Adipocyte (in vitro differentiated cells): ENCODE measurements around the gene ATF7.
"Not testable (repeated sequence)": the region's sequence is repeated elsewhere in the genome, so short reads cannot be mapped to it uniquely, and the experiment has no call there.

Experiments
- DNase-seq: peaks from one replicate; pipeline ENCODE4 v3.0.0-alpha.2; 2015; ENCODE audit warnings: low read depth
- H3K27me3 ChIP-seq: replicated peaks from 2 replicates; pipeline ENCODE4 v1.7.0; 2013; ENCODE audit warnings: mild to moderate bottlenecking, low read length, moderate library complexity; ENCODE audit not compliant: control insufficient read depth, insufficient read depth
- H3K36me3 ChIP-seq: 2 replicates; pipeline ENCODE4 v1.7.0; 2013; ENCODE audit warnings: low read length, mild to moderate bottlenecking, moderate library complexity; ENCODE audit not compliant: control insufficient read depth, insufficient read depth, severe bottlenecking
- H3K4me1 ChIP-seq: 2 replicates; pipeline ENCODE4 v1.7.0; 2013; ENCODE audit warnings: mild to moderate bottlenecking, low read length, moderate library complexity; ENCODE audit not compliant: control insufficient read depth, insufficient read depth
- H3K4me3 ChIP-seq: 2 replicates; pipeline ENCODE4 v1.7.0; 2013; ENCODE audit warnings: mild to moderate bottlenecking, low read length, moderate library complexity
- H3K9ac ChIP-seq: 2 replicates; pipeline ENCODE4 v1.7.0; 2013; ENCODE audit warnings: mild to moderate bottlenecking, low read length, moderate library complexity
- H3K9me3 ChIP-seq: 2 replicates; pipeline ENCODE4 v1.7.0; 2013; ENCODE audit warnings: mild to moderate bottlenecking, low read length, moderate library complexity; ENCODE audit not compliant: control insufficient read depth

The ATF7 gene

DNA sequence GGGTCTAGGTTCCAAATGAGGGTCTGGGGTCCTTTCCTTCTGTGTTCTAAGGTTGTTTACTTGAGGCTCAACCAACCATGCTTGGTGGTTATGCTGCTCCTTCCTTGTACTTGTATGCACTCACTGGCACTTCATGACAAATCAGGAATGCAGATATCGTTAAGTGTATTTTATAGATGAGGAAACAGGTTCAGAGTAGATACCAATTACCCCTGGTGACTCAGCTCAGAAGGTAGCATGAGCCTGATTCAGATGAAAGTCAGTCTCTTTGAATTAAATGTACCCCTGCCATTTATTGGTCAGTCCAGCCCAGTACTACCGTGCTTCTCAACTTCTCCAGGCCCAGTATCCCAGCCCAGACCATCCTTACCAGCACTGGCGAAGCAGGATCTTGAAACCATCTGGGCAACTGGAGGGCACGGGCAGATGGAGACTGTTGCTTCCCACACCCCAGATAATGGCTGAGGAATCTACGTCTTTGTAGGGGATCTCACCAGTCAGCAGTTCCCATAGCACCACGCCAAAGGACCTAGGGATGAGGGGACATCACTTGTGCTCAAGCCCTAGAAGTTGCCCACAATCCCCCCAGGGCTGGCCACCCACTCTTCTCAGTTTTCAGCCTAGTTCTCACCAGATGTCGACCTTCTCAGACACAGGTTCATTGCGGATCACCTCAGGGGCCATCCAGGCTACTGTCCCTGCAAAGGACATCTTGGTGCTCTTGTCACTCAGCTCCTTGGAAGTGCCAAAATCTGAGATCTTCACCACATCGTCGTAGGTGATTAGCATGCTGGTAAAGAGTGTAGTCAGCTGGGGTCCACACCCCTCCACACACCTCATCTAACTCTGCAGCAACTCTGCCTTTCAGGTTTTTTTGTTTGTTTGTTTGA, 141.3 kb downstream of the ATF7 start:
- no peak overlapping the region for H3K4me3 ChIP-seq
- no peaks in the 10 kb centered on the region for H3K27me3 ChIP-seq
- DNase-seq: no peak
- no peak overlapping the region for H3K9ac ChIP-seq
- peaks cover 15% of the 10 kb centered on the region for H3K4me1 ChIP-seq
- H3K36me3 ChIP-seq: peaks cover 43% of the 10 kb centered on the region
- no peaks in the 10 kb centered on the region for H3K9me3 ChIP-seq

DNA sequence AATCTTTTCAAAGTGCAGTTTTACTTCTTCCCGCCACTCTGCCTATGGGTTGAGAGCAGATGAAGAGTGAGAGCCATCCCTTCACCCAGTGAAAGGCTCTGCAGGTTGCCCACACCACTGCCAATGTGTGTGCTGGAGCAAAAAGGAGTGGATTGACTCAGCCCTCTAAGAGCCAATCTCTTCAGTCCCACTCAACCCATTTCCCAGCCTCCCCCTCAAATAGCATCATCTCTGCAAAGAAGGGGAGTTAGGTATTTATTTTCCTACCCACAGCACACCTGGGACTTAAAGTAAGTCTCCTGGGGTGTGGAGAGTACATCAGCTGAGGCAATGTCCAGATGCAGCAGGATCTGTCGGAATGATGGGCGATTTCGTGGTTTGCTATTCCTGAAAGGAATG, 142.2 kb downstream of the ATF7 start:
- no peaks in the 10 kb centered on the region for H3K27me3 ChIP-seq
- no peaks in the 10 kb centered on the region for H3K9me3 ChIP-seq
- no peak overlapping the region for H3K9ac ChIP-seq
- no peak overlapping the region for H3K4me3 ChIP-seq
- no peak for DNase-seq
- H3K36me3 ChIP-seq: peaks cover 53% of the 10 kb centered on the region
- peaks cover 24% of the 10 kb centered on the region for H3K4me1 ChIP-seq

DNA sequence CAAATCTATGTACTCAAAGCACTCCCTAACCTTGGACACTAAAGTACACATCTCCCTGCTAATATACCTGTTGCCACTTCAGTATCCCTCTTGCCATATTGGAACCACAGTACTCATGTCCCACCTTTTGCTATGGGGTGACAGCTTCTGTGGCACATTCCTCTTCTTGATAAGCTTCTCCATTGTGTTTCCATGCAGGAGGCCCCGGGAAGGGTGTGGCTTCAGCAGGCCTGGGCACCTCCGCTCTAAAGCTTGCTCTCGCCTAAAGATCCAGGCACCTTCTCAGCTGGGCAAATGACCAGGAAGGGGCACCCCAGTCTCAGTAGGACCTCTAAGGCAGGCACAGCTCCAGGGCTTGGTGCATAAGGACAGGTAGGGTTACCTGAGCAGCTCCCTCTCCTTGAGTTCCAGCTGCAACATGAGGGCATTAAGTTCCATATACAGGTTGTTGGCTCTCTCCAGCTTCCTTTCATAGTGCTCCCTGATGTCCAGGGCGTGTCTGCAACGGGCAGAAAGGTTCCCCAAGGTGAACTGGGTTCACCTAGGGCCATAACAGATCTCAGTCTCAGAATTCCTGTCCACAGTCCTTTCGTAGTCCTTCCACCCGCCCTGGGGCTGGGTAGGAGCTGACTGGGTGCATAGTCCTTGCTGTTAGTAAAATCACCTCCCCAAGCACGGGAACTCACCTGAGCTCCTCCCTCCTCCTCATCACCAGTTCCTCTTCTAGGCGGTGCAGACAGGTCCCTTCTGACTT, 142.8 kb downstream of the ATF7 start:
- Histone ChIP-seq H3K9me3 (no peaks in the 10 kb centered on the region), H3K27me3 (no peaks in the 10 kb centered on the region), H3K9ac (no peak overlapping the region), H3K4me1 (peaks cover 29% of the 10 kb centered on the region), H3K4me3 (no peak overlapping the region), H3K36me3 (peaks cover 59% of the 10 kb centered on the region)
- no peak for DNase-seq

DNA sequence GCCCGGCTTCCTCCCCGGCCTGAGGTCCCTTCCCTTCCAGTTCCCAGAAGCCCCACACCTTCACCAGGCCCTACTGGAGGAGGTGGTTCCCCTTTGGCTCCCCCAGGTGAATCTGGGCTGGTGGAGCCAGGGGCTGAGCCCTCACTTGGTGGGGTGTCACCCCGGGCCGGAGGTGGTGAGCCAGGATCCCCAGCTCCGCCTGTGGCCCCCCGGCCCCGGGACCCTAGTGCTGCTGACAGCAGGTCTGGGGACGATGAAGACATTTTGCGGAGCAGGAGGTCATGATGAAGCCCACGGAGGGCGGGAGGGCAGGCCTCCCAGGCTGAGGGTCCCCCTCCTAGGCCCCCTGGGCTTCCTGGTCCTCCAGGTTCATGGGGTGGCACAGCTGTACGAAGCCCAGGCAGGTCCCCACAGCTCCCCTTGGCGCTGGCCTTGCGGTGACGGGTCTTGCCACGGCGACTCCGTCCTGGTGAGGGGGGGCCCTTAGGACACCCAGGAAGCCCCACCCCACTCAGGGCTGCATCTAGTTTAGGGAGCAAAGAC, 143.5 kb downstream of the ATF7 start:
- Histone ChIP-seq H3K9me3 (no peaks in the 10 kb centered on the region), H3K36me3 (peaks cover 64% of the 10 kb centered on the region), H3K9ac (no peak overlapping the region), H3K4me3 (no peak overlapping the region), H3K27me3 (no peaks in the 10 kb centered on the region), H3K4me1 (peaks cover 37% of the 10 kb centered on the region)
- no peak for DNase-seq

DNA sequence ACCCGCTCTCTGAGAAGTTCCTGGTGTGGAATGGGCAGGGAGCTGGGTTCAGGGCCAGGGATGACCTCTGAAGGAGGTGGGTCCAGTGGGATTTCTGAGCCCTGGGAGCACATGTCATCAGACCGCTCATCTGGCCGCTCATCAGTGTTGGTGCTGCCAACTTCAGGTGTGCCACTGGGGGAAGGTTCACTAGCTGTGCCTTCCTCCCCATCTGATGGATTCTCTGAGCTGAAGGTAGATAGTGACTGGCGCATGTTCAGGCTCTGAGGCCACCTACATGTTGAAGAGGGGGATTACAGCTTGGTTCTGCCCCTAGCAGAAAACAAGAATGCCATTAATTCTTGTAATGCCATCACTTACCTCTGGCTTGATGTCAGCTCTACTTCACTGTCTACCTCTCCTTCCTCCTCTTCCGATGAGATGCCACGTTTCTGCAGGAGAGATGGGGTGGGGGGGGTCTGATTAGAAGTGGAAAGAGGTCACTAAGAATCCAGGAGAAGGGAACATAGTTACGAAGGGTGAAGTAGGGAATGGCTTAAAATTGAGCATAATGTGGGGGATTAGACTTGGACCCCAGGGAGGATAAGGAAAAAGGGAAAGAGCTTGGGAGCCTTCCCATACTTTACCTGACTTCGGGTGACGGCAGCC, 144.1 kb downstream of the ATF7 start:
- Histone ChIP-seq H3K4me3 (no peak overlapping the region), H3K27me3 (no peaks in the 10 kb centered on the region), H3K9ac (no peak overlapping the region), H3K4me1 (peaks cover 40% of the 10 kb centered on the region), H3K36me3 (peaks cover 69% of the 10 kb centered on the region), H3K9me3 (no peaks in the 10 kb centered on the region)
- DNase-seq: no peak

DNA sequence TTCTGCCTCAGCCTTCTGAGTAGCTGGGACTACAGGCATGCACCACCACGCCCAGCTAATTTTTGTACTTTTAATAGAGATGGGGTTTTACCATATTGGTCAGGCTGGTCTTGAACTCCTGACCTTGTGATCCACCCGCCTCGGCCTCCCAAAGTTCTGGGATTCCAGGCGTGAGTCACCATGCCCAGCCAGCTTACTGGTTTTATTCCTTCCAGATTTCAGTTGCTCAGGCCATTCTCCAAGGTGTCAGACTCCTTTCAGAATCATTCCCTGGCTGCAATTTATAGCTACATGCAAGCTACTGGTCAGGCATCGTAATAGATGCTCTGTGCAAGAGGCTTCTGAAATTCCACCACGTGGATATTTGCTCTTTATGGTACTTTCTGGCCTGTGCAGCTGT, 144.7 kb downstream of the ATF7 start:
- not testable (repeated sequence) for H3K9me3 ChIP-seq, H3K27me3 ChIP-seq, H3K4me3 ChIP-seq, H3K9ac ChIP-seq
- Histone ChIP-seq H3K36me3 (peaks cover 75% of the 10 kb centered on the region), H3K4me1 (peaks cover 46% of the 10 kb centered on the region)
- peak; percentile 60 for DNase-seq

DNA sequence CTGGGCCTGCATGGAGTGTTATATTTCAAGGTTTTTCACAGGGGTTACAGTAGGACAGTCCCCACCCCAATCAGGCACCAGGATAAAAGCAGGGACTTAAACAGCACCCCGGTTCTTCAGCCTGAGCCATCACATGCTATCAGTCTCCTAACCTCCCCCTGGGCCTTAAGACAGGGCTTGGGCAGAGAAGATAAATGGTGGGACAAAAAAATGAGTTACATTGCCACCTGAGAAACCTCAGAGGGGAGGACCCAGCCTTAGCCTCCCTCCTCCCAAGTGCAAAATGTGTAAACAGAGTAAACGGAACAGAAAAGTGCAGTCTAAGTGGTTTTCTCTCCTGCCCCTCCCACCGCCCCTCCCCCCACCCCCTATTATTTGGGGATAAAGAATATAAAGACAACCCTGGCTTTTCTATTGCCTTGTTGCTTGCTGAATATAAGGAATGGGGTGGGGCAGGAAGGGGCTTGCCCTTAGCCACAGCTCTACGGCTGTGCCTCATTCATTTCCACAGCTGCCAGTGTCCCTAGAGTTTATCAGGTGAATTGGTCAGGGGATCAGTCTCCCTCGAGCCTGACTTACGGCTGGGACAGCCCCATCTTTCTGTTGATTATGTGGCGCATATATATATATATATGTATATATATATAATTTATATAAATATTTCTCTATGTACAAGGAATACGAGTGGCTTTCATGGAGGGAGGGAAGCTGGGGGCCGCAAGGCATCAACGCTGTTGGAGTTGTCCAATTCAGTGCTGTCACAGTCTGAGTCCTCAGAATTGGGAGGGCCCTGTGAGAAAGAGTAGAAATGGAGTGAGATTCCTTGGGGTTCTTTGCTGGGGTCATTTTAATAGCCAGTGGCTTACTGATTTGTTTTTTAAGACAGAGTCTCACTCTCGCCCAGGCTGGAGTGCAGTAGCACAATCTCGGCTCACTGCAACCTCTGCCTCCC, 145.4 kb downstream of the ATF7 start:
- Histone ChIP-seq H3K4me3 (no peak overlapping the region), H3K27me3 (no peaks in the 10 kb centered on the region), H3K4me1 (peaks cover 53% of the 10 kb centered on the region), H3K9ac (peak overlapping the region; percentile 52), H3K36me3 (peaks cover 76% of the 10 kb centered on the region), H3K9me3 (no peaks in the 10 kb centered on the region)
- DNase-seq: peak; percentile 22

DNA sequence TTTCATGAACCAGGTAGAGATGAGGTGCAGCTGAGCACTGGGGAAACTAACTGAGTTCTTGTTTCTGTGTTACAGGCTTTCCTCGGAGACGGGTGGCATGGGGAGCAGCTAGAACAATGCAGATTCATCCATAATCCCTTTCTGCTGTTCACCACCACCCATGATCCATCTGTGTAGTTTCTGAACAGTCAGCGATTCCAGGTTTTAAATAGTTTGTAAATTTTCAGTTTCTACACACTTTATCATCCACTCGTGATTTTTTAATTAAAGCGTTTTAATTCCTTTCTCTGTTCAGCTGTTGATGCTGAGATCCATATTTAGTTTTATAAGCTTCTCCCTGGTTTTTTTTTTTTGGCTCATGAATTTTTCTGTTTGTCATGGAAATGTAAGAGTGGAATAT, 146.9 kb downstream of the ATF7 start:
- Histone ChIP-seq H3K36me3 (peaks cover 82% of the 10 kb centered on the region), H3K9me3 (no peaks in the 10 kb centered on the region), H3K9ac (no peak overlapping the region), H3K4me1 (peaks cover 64% of the 10 kb centered on the region), H3K27me3 (no peaks in the 10 kb centered on the region), H3K4me3 (no peak overlapping the region)
- no peak for DNase-seq

DNA sequence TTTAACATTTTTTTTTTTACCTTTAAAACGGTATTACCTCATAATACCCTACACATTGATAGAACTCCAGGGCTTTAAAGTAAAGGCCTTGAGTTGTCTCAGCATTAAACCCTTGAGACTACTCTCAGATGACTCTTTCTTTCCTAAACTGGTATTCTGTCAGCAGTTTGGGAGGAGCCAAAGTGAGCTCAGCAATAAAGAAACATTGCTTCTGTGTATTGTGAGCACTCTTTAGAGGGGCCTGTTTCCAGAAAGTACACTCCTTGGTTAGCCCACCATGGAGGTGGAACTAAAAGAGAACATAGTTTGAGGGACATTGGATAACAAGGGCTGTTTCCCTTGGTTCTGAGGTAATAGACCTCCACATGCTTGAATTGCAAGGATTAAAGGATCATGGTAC, 147.3 kb downstream of the ATF7 start:
- no peak overlapping the region for H3K4me3 ChIP-seq
- H3K4me1 ChIP-seq: peaks cover 68% of the 10 kb centered on the region
- DNase-seq: no peak
- no peaks in the 10 kb centered on the region for H3K27me3 ChIP-seq
- H3K9me3 ChIP-seq: no peaks in the 10 kb centered on the region
- peaks cover 86% of the 10 kb centered on the region for H3K36me3 ChIP-seq
- peak overlapping the region; percentile 29 for H3K9ac ChIP-seq

DNA sequence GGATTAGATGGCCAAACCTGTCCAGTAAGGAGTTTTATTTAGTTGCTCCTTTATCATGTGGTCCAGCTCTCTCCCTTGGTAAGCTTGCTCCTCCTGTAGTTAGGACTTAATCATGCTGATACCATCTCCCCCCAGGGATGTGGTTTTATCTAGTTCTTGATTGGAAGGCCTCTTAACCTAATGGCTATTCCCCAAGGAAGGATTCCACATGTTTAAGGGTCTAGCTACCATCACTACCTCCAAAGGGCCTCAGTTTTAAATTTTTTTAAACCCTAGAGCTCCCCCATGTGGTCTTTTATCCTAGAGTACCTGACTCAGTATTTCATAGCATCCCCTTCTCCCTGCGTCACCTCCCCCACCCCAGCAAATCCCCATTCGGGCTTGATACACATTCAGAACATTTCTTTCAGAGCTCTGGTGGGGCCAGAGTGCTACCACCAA, 149.4 kb downstream of the ATF7 start:
- Histone ChIP-seq H3K27me3 (no peaks in the 10 kb centered on the region), H3K9ac (peak overlapping the region; percentile 60), H3K4me3 (no peak overlapping the region), H3K36me3 (peaks cover 87% of the 10 kb centered on the region), H3K4me1 (peaks cover 84% of the 10 kb centered on the region), H3K9me3 (no peaks in the 10 kb centered on the region)
- DNase-seq: peak; percentile 54
